Fibroblast of pulmonary artery (primary cell): ENCODE measurements around the gene GBF1.

Source experiments
- DNase-seq: peaks from one replicate; pipeline ENCODE4 v3.0.0-alpha.2; 2010; ENCODE audit warnings: low read depth
- H3K4me3 ChIP-seq: replicated peaks from 2 replicates; pipeline ENCODE4 v1.5.1; 2011; ENCODE audit warnings: low read depth, mild to moderate bottlenecking, control low read depth, low read length, moderate library complexity
- CTCF ChIP-seq: IDR thresholded peaks from 2 replicates; pipeline ENCODE4 v1.5.1; 2011; ENCODE audit warnings: mild to moderate bottlenecking, control low read depth, low read length, inconsistent platforms; ENCODE audit errors: missing control alignments

Gene GBF1

GRCh38 chr10:102335184-102335583 is 89.9 kb downstream of the GBF1 start:
- DNase-seq, result peak; percentile 43
- TF ChIP-seq CTCF, result no peak
- H3K4me3 ChIP-seq, result no peak overlapping the region

DNA sequence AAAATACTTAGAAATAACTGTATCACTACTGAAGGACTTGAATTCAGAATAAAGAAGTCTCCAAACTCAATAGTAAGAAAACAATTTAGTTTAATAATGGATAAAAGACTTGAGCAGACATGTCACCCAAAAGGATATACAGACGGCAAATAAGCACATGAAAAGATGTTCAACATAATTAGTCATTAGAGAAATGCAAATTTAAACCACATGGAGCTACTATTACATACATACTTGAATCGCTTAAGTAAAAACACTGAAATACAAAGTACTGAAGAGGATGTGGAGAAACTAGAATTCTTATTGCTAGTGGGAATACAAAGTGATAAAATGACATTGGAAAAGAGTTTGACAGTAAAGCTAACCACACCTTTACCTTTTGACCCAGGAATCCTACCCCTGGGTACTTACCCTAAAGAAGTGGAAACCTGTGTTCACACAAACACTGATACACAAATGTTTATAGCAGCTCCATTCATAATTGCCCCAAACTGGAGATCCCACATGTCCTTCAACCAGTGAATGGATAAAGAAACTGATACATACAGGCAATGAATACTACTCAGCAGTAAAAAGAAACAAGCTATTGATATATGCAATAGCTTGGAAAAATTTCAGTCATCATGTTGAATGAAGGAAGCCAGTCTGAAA is 95.8 kb downstream of the GBF1 start:
- no peak overlapping the region for H3K4me3 ChIP-seq
- DNase-seq, result no peak
- no peak for TF ChIP-seq CTCF

- no peak for DNase-seq
- no peak for TF ChIP-seq CTCF
- no peak overlapping the region for H3K4me3 ChIP-seq
Measured at GRCh38 chr10:102342458-102342857, 97.1 kb downstream of the GBF1 start.

- peak; percentile 78 for DNase-seq
- no peak overlapping the region for H3K4me3 ChIP-seq
- no peak for TF ChIP-seq CTCF
Measured at GRCh38 chr10:102342958-102343357, 97.6 kb downstream of the GBF1 start.

DNA sequence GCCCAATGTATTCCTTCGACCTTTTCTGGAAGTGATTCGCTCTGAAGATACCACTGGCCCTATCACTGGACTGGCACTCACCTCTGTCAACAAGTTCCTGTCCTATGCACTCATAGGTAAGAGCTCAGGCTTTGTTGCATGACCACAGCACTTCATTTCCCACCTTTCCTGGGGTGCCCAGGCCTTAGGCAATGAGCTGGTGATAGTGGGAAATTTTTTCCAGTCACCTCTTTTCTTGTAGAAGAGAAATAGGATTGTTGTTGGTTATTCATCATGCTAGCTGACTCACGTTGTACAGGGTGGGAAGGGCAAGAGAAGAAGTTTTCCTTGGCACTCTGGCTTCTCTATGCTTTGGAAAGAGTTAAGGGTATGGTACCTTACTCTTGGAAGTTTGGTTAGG is 98.7 kb downstream of the GBF1 start:
- TF ChIP-seq CTCF, result no peak
- no peak overlapping the region for H3K4me3 ChIP-seq
- peak; percentile 31 for DNase-seq

DNA sequence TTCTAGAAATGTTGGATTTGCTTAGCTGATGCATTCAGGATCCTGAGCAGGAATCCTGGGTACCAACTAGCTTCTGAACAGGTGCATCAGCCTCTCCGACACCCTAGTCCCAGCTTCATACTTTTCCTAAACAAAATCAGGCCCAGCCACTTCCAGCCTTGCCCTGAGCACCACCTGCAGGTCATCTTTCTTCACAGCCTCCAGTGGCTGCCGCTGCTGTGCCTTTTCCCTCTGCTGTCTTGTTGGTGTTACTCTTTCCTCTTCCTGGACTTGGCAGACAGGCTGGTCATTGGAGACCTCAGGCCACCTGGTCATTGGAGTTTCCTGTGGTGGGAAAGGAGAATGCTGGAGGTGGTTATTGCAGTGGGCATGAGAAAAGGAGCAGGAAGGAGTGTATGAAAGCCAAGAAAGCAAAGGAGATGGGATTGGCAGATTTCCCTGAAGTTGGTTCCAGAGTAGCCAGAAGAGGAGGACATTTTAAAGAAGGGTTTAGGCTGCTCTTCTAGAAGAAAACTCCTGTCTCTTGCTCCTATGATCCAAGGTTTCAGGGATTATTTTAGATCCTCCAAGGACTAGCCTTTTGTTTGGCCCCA is 102.0 kb downstream of the GBF1 start:
- DNase-seq, result peak; percentile 69
- TF ChIP-seq CTCF, result peak; percentile 69
- no peak overlapping the region for H3K4me3 ChIP-seq

DNA sequence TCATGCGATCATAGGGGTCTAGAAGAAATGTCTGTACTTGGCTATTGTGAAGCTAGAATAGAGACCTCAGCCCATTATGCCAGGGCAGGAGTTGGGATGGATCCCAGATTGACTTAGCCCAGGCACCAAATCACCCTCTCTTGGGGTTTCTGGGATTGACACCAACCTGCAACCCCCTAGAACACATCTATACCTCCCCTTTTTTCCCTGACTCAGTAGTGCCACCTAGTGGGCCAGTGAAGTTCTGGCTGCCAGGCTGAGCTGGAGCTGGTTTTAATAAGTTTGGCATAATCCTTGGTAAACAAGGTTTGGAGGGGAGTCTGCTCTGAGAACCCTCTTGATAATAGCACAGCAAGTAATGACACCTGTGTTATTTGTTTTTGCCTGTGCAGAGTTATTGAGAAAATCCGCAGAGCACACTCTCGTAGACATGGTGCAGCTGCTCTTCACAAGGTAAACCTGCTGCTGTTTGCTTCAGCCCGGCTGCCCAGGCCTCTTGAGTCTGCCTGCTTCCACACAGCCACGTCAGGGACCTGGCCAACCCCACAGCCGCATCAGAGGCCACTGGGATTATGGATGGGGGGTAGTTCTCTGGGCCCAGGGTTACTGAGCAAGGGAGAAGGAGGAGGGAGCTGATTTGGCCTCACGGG is 106.9 kb downstream of the GBF1 start:
- peak; percentile 72 for DNase-seq
- H3K4me3 ChIP-seq, result no peak overlapping the region
- TF ChIP-seq CTCF, result peak; percentile 97
